Body of pancreas (tissue), 4 donors: ENCODE results near the gene ADCY1. TPM values are rescaled to one million over a fixed set of nuclear protein-coding genes. Genes with fewer than 3 reads are reported as not detected.

ENCODE experiments used
- ATAC-seq: fragments of 150-250 bp; one replicate; pipeline ENCODE4 v1.9.1; 2016
- DNase-seq, 4 donors: peaks; one replicate each; pipeline ENCODE4 v3.0.0-alpha.2; 2019
- H3K27ac ChIP-seq, 4 donors: fragments of 200-600 bp; sonication (generic); 1 replicate in 3 of 4; 2 replicates in 1 of 4; pipeline versions ENCODE4 v1.5.1 to v1.6.1; 2016 to 2019; ENCODE audit warnings: mild to moderate bottlenecking in 1 of 4, mixed read lengths in 1 of 4, moderate library complexity in 1 of 4
- H3K27me3 ChIP-seq, 2 donors: fragments of 200-600 bp; sonication (generic); one replicate each; pipeline ENCODE4 v1.6.0; 2016; ENCODE audit warnings: mild to moderate bottlenecking in 1 of 2
- H3K36me3 ChIP-seq, 2 donors: fragments of 200-600 bp; sonication (generic); replicated peaks in 1 of 2; 2 replicates each; pipeline ENCODE4 v1.5.1; 2016; ENCODE audit warnings: low read depth in 2 of 2; ENCODE audit not compliant: insufficient read depth in 1 of 2
- H3K4me1 ChIP-seq: fragments of 200-600 bp; sonication (generic); one replicate; pipeline ENCODE4 v1.6.0; 2016
- H3K4me3 ChIP-seq, 2 donors: fragments of 200-600 bp; sonication (generic); 1 replicate in 1 of 2; 2 replicates in 1 of 2; pipeline ENCODE4 v1.5.1; 2016 to 2019
- H3K9me3 ChIP-seq, 3 donors: fragments of 200-600 bp; sonication (generic); 1 replicate in 2 of 3; 2 replicates in 1 of 3; pipeline ENCODE4 v1.5.1; 2016
- CTCF ChIP-seq, 7 experiments: fragments of 450-650 bp in 4 of 7; fragments of 200-600 bp in 3 of 7; sonication (generic) in 3 of 7; IDR thresholded peaks; one replicate each; pipeline ENCODE4 v1.5.1; 2016 to 2019; ENCODE audit warnings: antibody characterized with exemption in 7 of 7
- POLR2A ChIP-seq, 3 donors: fragments of 450-650 bp; IDR thresholded peaks; one replicate each; pipeline ENCODE4 v1.6.1; 2016; ENCODE audit warnings: antibody characterized with exemption in 3 of 3, mild to moderate bottlenecking in 2 of 3
- WGBS, 2 donors: methylation state at CpG; one replicate each; pipeline ENCODE4 v1.1.5; 2017; 5-methylcytosine and 5-hydroxymethylcytosine counted together
- intact Hi-C: fragments of 100-400 bp; cut with DNase I; formaldehyde crosslinking; loops from one replicate; pipeline ENCODE4 v1.15.1; 2023
- total RNA-seq, 2 donors: library from RNA; depleted of rRNA; stranded (reverse); fragments of >200 nt; gene quantifications; one replicate each; pipeline ENCODE4 v1.1.0, GENCODE V29; 2016

ADCY1 gene
- total RNA-seq, 2 donors from 2014 or later = 6.2 to 7.6 TPM

GRCh38 chr7:45566961-45567360 lies 7.2 kb upstream of the ADCY1 start:
- TF ChIP-seq POLR2A (IDR thresholded peaks at IDR 0.05) = no peak
- Histone ChIP-seq H3K4me1 (no peaks in the 10 kb centered on the region), H3K9me3 (no peaks in the 10 kb centered on the region), H3K4me3 (no peak overlapping the region), H3K36me3 (no peaks in the 10 kb centered on the region), H3K27ac (no peak overlapping the region), H3K27me3 (no peaks in the 10 kb centered on the region)
- whole genome bisulfite sequencing, 2 donors = 94 to 96% methylated on average over 4 of the region's 4 CpGs
- ATAC-seq (no peak), DNase-seq (no peak)
- intact Hi-C loops = no loop called here

GRCh38 chr7:45567713-45568112 lies 6.5 kb upstream of the ADCY1 start:
- TF ChIP-seq CTCF (IDR thresholded peaks at IDR 0.05) = no peak
- no peak for TF ChIP-seq POLR2A (IDR thresholded peaks at IDR 0.05)
- Histone ChIP-seq H3K9me3 (no peaks in the 10 kb centered on the region), H3K4me3 (no peak overlapping the region), H3K4me1 (no peaks in the 10 kb centered on the region), H3K27ac (no peak overlapping the region), H3K36me3 (no peaks in the 10 kb centered on the region), H3K27me3 (no peaks in the 10 kb centered on the region)
- 71 to 80% methylated on average over 1 of the region's 1 CpG for WGBS, 2 donors
- intact Hi-C loops = no loop called here
- ATAC-seq = no peak
- DNase-seq = no peak

- DNase-seq (no peak), ATAC-seq (no peak)
- intact Hi-C loops = no loop called here
- 64 to 80% methylated on average over 9 to 10 of the region's 10 CpGs for WGBS, 2 donors
- Histone ChIP-seq H3K4me1 (peaks cover under 1% of the 10 kb centered on the region), H3K9me3 (no peaks in the 10 kb centered on the region), H3K4me3 (no peak overlapping the region), H3K27me3 (no peaks in the 10 kb centered on the region), H3K36me3 (no peaks in the 10 kb centered on the region), H3K27ac (no peak overlapping the region)
- TF ChIP-seq POLR2A (IDR thresholded peaks at IDR 0.05) (no peak), CTCF (IDR thresholded peaks at IDR 0.05) (no peak)
These were observed 5.5 kb upstream of the ADCY1 start for GRCh38 chr7:45568536-45569289.

GRCh38 chr7:45569290-45569685 lies 4.9 kb upstream of the ADCY1 start:
- H3K9me3 ChIP-seq = no peaks in the 10 kb centered on the region
- no peak for DNase-seq
- TF ChIP-seq CTCF (IDR thresholded peaks at IDR 0.05) (no peak), POLR2A (IDR thresholded peaks at IDR 0.05) (no peak)
- no peak overlapping the region for H3K27ac ChIP-seq
- intact Hi-C loops = no loop called here
- 53 to 86% methylated on average over 1 of the region's 1 CpG for WGBS, 2 donors
- peaks cover 3% of the 10 kb centered on the region for H3K4me1 ChIP-seq
- no peak for ATAC-seq
- no peaks in the 10 kb centered on the region for H3K36me3 ChIP-seq
- H3K27me3 ChIP-seq = no peaks in the 10 kb centered on the region
- H3K4me3 ChIP-seq = no peak overlapping the region

GRCh38 chr7:45570797-45571196 lies 3.4 kb upstream of the ADCY1 start:
- no peaks in the 10 kb centered on the region for H3K27me3 ChIP-seq
- H3K36me3 ChIP-seq = no peaks in the 10 kb centered on the region
- intact Hi-C loops = no loop called here
- TF ChIP-seq CTCF (IDR thresholded peaks at IDR 0.05) (no peak), POLR2A (IDR thresholded peaks at IDR 0.05) (no peak)
- H3K4me3 ChIP-seq = no peak overlapping the region
- DNase-seq = no peak
- H3K9me3 ChIP-seq = no peaks in the 10 kb centered on the region
- WGBS, 2 donors = 78 to 84% methylated on average over 9 of the region's 9 CpGs
- ATAC-seq = no peak
- peaks cover 15% of the 10 kb centered on the region for H3K4me1 ChIP-seq
- no peak overlapping the region for H3K27ac ChIP-seq
